Spleen (tissue), 11 donors: ENCODE results near the gene ARSB. TPM values are rescaled to one million over a fixed set of nuclear protein-coding genes. Genes with fewer than 3 reads are reported as not detected.

Source experiments
- DNase-seq: peaks from one replicate; pipeline ENCODE4 v3.0.0-alpha.2; 2020
- H3K27ac ChIP-seq, 8 donors: fragments of 200-600 bp; sonication (generic) in 7 of 8; 1 replicate in 4 of 8; 2 replicates in 4 of 8; pipeline versions ENCODE4 v1.5.0 to v1.8.0; 2016 to 2021; ENCODE audit warnings: inconsistent platforms in 4 of 8, mild to moderate bottlenecking in 4 of 8, moderate library complexity in 1 of 8
- H3K27me3 ChIP-seq, 7 donors: fragments of 200-600 bp; sonication (generic) in 6 of 7; replicated peaks in 1 of 7; 1 replicate in 4 of 7; 2 replicates in 3 of 7; pipeline versions ENCODE4 v1.5.0 to v1.8.0; 2016 to 2021; ENCODE audit warnings: inconsistent platforms in 3 of 7, mild to moderate bottlenecking in 1 of 7
- H3K36me3 ChIP-seq, 6 donors: fragments of 200-600 bp; sonication (generic) in 5 of 6; 1 replicate in 4 of 6; 2 replicates in 2 of 6; pipeline versions ENCODE4 v1.5.0 to v1.8.0; 2016 to 2021; ENCODE audit warnings: inconsistent platforms in 2 of 6
- H3K4me1 ChIP-seq, 6 donors: fragments of 200-600 bp; sonication (generic) in 5 of 6; 1 replicate in 3 of 6; 2 replicates in 3 of 6; pipeline versions ENCODE4 v1.5.0 to v1.8.0; 2016 to 2021; ENCODE audit warnings: inconsistent platforms in 3 of 6
- H3K4me3 ChIP-seq, 8 donors: fragments of 200-600 bp; sonication (generic) in 7 of 8; 1 replicate in 4 of 8; 2 replicates in 4 of 8; pipeline versions ENCODE4 v1.5.0 to v1.8.0; 2016 to 2021; ENCODE audit warnings: inconsistent platforms in 4 of 8, mild to moderate bottlenecking in 4 of 8, moderate library complexity in 2 of 8
- H3K9me3 ChIP-seq, 8 donors: fragments of 200-600 bp; sonication (generic) in 7 of 8; 1 replicate in 4 of 8; 2 replicates in 4 of 8; pipeline versions ENCODE4 v1.5.0 to v1.8.0; 2016 to 2021; ENCODE audit warnings: inconsistent platforms in 4 of 8
- CTCF ChIP-seq, 11 experiments: fragments of 200-600 bp in 7 of 11; fragments of 450-650 bp in 4 of 11; sonication (generic) in 4 of 11; IDR thresholded peaks in 8 of 11; conservative IDR thresholded peaks in 3 of 11; 1 replicate in 7 of 11; 2 replicates in 4 of 11; pipeline versions ENCODE4 v1.4.0 to v1.8.0; 2016 to 2021; ENCODE audit warnings: antibody characterized with exemption in 11 of 11, inconsistent platforms in 4 of 11, mild to moderate bottlenecking in 1 of 11
- POLR2A ChIP-seq, 3 donors: fragments of 450-650 bp; IDR thresholded peaks; one replicate each; pipeline ENCODE4 v1.5.1; 2017; ENCODE audit warnings: antibody characterized with exemption in 3 of 3, mild to moderate bottlenecking in 1 of 3
- POLR2AphosphoS5 ChIP-seq, 3 donors: sonication (generic); formaldehyde crosslinking; IDR thresholded peaks; one replicate each; pipeline ENCODE4 v1.5.1; 2017; ENCODE audit warnings: antibody characterized with exemption in 3 of 3
- WGBS, 5 donors: extraction: QIAGEN DNeasy Blood & Tissue Kit in 3 of 5; methylation state at CpG; one replicate each; pipeline versions ENCODE4 v1.1.5 to v1.1.7; 2013 to 2018; 5-methylcytosine and 5-hydroxymethylcytosine counted together
- intact Hi-C: fragments of 100-400 bp; cut with DNase I; formaldehyde crosslinking; loops from one replicate; pipeline ENCODE4 v1.15.0; 2023; ENCODE audit warnings: low total_unique reads
- polyA plus RNA-seq, 3 donors: library from polyadenylated mRNA; stranded (reverse); fragments of 200-250 nt; gene quantifications; one replicate each; pipeline ENCODE4 v1.2.1, GENCODE V29; 2013
- total RNA-seq, 7 donors: library from RNA; depleted of rRNA in 3 of 7; stranded (reverse); fragments of >200 nt in 3 of 7; fragmentation: NEBNext Ultra II Directional in 4 of 7; extraction: Animal tissue kit (Norgen Biotek cat#: 25700) in 4 of 7; gene quantifications; one replicate each; pipeline versions ENCODE4 v1.1.0 to v1.2.1, GENCODE V29; 2016 to 2021
- donor health status: healthy with polysubstance abuse.
- donor health status: DM: no; HTN: no; CAD: no; lungs with moderate emphysema.
- donor health status: DM: no; HTN: no; CAD: no.
- donor health status: Bipolar disorder and iron deficiency.
- donor health status: healthy.
- donor health status: DM: no; HTN: no; CAD: no.
- donor health status: DM: yes; HTN: yes; CAD: no.

Gene ARSB
- total and polyA plus RNA-seq, 10 donors = 1.1 to 18.5 (median 11.1) TPM

GRCh38 chr5:78992146-78992545 is 7.0 kb upstream of the ARSB start:
- intact Hi-C loops = no loop called here
- Histone ChIP-seq H3K4me3 (no peak overlapping the region), H3K27ac (no peak overlapping the region), H3K9me3 (no peaks in the 10 kb centered on the region), H3K27me3 (no peaks in the 10 kb centered on the region), H3K4me1 (no peaks in the 10 kb centered on the region), H3K36me3 (no peaks in the 10 kb centered on the region)
- no peak for DNase-seq
- no peak for TF ChIP-seq POLR2AphosphoS5 (IDR thresholded peaks at IDR 0.05)
- TF ChIP-seq CTCF (IDR thresholded peaks at IDR 0.05 in 8 of 11, conservative IDR thresholded peaks at IDR 0.05 in 3 of 11) = no peak
- TF ChIP-seq POLR2A (IDR thresholded peaks at IDR 0.05) = no peak
- WGBS, 5 donors = 57 to 86% (median 72%) methylated on average over 2 of the region's 2 CpGs

GRCh38 chr5:78989080-78989479 is 4.0 kb upstream of the ARSB start:
- 96 to 98% (median 97%) methylated on average over 12 of the region's 12 CpGs for WGBS, 5 donors
- Histone ChIP-seq H3K4me1 (peaks cover 9 to 16% (median 12%) of the 10 kb centered on the region in 6 donors), H3K27ac (no peak overlapping the region), H3K36me3 (no peaks in the 10 kb centered on the region), H3K4me3 (no peak overlapping the region), H3K27me3 (no peaks in the 10 kb centered on the region), H3K9me3 (no peaks in the 10 kb centered on the region)
- TF ChIP-seq POLR2A (IDR thresholded peaks at IDR 0.05) (no peak), POLR2AphosphoS5 (IDR thresholded peaks at IDR 0.05) (no peak), CTCF (IDR thresholded peaks at IDR 0.05 in 8 of 11, conservative IDR thresholded peaks at IDR 0.05 in 3 of 11) (no peak)
- DNase-seq = no peak
- intact Hi-C loops = no loop called here

- peak; percentile 81 for DNase-seq
- Histone ChIP-seq H3K36me3 (no peaks in the 10 kb centered on the region), H3K27me3 (no peaks in the 10 kb centered on the region), H3K4me1 (peaks cover 9 to 43% (median 27%) of the 10 kb centered on the region in 6 donors), H3K4me3 (peak overlapping the region; percentile 62 to 84 (median 77)), H3K9me3 (no peaks in the 10 kb centered on the region), H3K27ac (peak overlapping the region; percentile 95 to 100 (median 98))
- no peak for TF ChIP-seq CTCF (IDR thresholded peaks at IDR 0.05 in 8 of 11, conservative IDR thresholded peaks at IDR 0.05 in 3 of 11)
- TF ChIP-seq POLR2A (IDR thresholded peaks at IDR 0.05) = peak in 1 of 3 donors; percentile 8
- peak in 1 of 3 donors; percentile 68 for TF ChIP-seq POLR2AphosphoS5 (IDR thresholded peaks at IDR 0.05)
- WGBS, 5 donors = 2 to 6% (median 3%) methylated on average over 11 of the region's 11 CpGs
- intact Hi-C loops = no loop called here
Measured at GRCh38 chr5:78985725-78986223, 664 bp upstream of the ARSB start.

- Histone ChIP-seq H3K36me3 (no peaks in the 10 kb centered on the region), H3K27me3 (no peaks in the 10 kb centered on the region), H3K4me3 (peak overlapping the region; percentile 62 to 84 (median 77)), H3K27ac (peak overlapping the region; percentile 95 to 100 (median 98)), H3K9me3 (no peaks in the 10 kb centered on the region), H3K4me1 (peaks cover 9 to 54% (median 27%) of the 10 kb centered on the region in 6 donors)
- WGBS, 5 donors = 0 to 2% (median 1%) methylated on average over 15 to 79 of the region's 79 CpGs
- intact Hi-C loops = no loop called here
- TF ChIP-seq CTCF (IDR thresholded peaks at IDR 0.05 in 8 of 11, conservative IDR thresholded peaks at IDR 0.05 in 3 of 11) = peak in 9 of 11 experiments; percentile 21 to 66 (median 51)
- TF ChIP-seq POLR2AphosphoS5 (IDR thresholded peaks at IDR 0.05) = peak; percentile 62 to 80 (median 76)
- no peak for TF ChIP-seq POLR2A (IDR thresholded peaks at IDR 0.05)
- DNase-seq = peak; percentile 96
Measured at GRCh38 chr5:78984439-78985115, 533 bp downstream of the ARSB start.
